IMR-90 (cell line): ENCODE results near the gene RAC2. TPM values are rescaled to one million over a fixed set of nuclear protein-coding genes. Genes with fewer than 3 reads are reported as not detected.
A peak's percentile ranks its signal among the peaks of the same experiment; 100 is the strongest.

Source experiments
- ATAC-seq: fragments of 200-7000 bp; cut with Tn5 transposase; 2 replicates; pipeline ENCODE4 v1.9.1; 2020; ENCODE audit warnings: low read depth, mild to moderate bottlenecking, moderate library complexity
- BruUV-seq: library from RNA; stranded (reverse); fragments of 400-500 nt; replicated peaks from 2 replicates; lab custom pipeline; 2021; lab: Mats Ljungman, UMichigan
- CTCF ChIA-PET: fragments of 300-600 bp; formaldehyde crosslinking; extraction: SDS; loops from one replicate; lab custom pipeline; 2021; ENCODE audit warnings: antibody characterized with exemption; lab: Yijun Ruan, JAX
- POLR2A ChIA-PET: fragments of 300-600 bp; sonication (Branson Sonifier 250); formaldehyde crosslinking; loops from one replicate; lab custom pipeline; 2022; ENCODE audit warnings: antibody characterized with exemption; ENCODE audit not compliant: unreplicated experiment; lab: Charles Lee
- DNase-seq: peaks from one replicate; pipeline ENCODE4 v3.0.0; 2013
- H2AFZ ChIP-seq: replicated peaks from 2 replicates; pipeline ENCODE3; 2013; ENCODE audit warnings: low read length, mild to moderate bottlenecking; ENCODE audit not compliant: poor library complexity
- H2AK5ac ChIP-seq: 2 replicates; pipeline ENCODE4 v1.6.1; 2013; ENCODE audit warnings: low read depth, low read length, inconsistent platforms
- H2AK9ac ChIP-seq: replicated peaks from 2 replicates; pipeline ENCODE3; 2013; ENCODE audit warnings: mild to moderate bottlenecking, low read depth, low read length, moderate library complexity; ENCODE audit not compliant: poor library complexity
- H2BK120ac ChIP-seq: 2 replicates; pipeline ENCODE4 v1.6.1; 2013; ENCODE audit warnings: low read depth, low read length, inconsistent platforms
- H2BK15ac ChIP-seq: 3 replicates; pipeline ENCODE4 v1.6.1; 2013; ENCODE audit warnings: low read depth, low read length, inconsistent platforms
- H2BK20ac ChIP-seq: 2 replicates; pipeline ENCODE4 v1.6.1; 2013; ENCODE audit warnings: low read depth, mild to moderate bottlenecking, inconsistent platforms, low read length, moderate library complexity
- H2BK5ac ChIP-seq: 2 replicates; pipeline ENCODE4 v1.6.1; 2013; ENCODE audit warnings: mild to moderate bottlenecking, low read depth, low read length, inconsistent platforms; ENCODE audit not compliant: poor library complexity, severe bottlenecking
- H3K14ac ChIP-seq: replicated peaks from 2 replicates; pipeline ENCODE4 v1.6.1; 2013; ENCODE audit warnings: low read depth, low read length, inconsistent platforms
- H3K18ac ChIP-seq: 2 replicates; pipeline ENCODE4 v1.6.1; 2013; ENCODE audit warnings: low read depth, low read length, control low read depth
- H3K23ac ChIP-seq: 2 replicates; pipeline ENCODE4 v1.6.1; 2013; ENCODE audit warnings: low read depth, low read length, inconsistent platforms
- H3K27ac ChIP-seq: 2 replicates; pipeline ENCODE4 v1.5.1; 2013; ENCODE audit warnings: mild to moderate bottlenecking, control low read depth, low read length; ENCODE audit not compliant: insufficient read depth
- H3K27me3 ChIP-seq: 2 replicates; pipeline ENCODE4 v1.6.1; 2013; ENCODE audit warnings: low read length; ENCODE audit not compliant: control insufficient read depth, insufficient read depth
- H3K36me3 ChIP-seq: 2 replicates; pipeline ENCODE4 v1.6.1; 2013; ENCODE audit warnings: low read length, mixed read lengths; ENCODE audit not compliant: control insufficient read depth, insufficient read depth
- H3K4ac ChIP-seq: 2 replicates; pipeline ENCODE4 v1.6.1; 2013; ENCODE audit warnings: low read depth, low read length, inconsistent platforms
- H3K4me1 ChIP-seq: 2 replicates; pipeline ENCODE4 v1.6.1; 2013; ENCODE audit warnings: low read length, mixed read lengths; ENCODE audit not compliant: control insufficient read depth, insufficient read depth
- H3K4me2 ChIP-seq: 2 replicates; pipeline ENCODE4 v1.6.1; 2013; ENCODE audit warnings: low read depth, mild to moderate bottlenecking, control low read depth, low read length, moderate library complexity
- H3K4me3 ChIP-seq: 2 replicates; pipeline ENCODE4 v1.5.1; 2013; ENCODE audit warnings: low read depth, mild to moderate bottlenecking, control low read depth, low read length, moderate library complexity; ENCODE audit not compliant: insufficient read depth
- H3K56ac ChIP-seq: 2 replicates; pipeline ENCODE4 v1.6.1; 2013; ENCODE audit warnings: low read length, inconsistent platforms; ENCODE audit not compliant: insufficient read depth; ENCODE audit errors: extremely low read depth
- H3K79me1 ChIP-seq, 2 experiments: 2 replicates each; pipeline ENCODE4 v1.6.1; 2013; ENCODE audit warnings: low read length in 2 of 2, inconsistent platforms in 1 of 2, low read depth in 1 of 2
- H3K9ac ChIP-seq: 2 replicates; pipeline ENCODE4 v1.6.1; 2013; ENCODE audit warnings: low read depth, low read length, control low read depth
- H3K9me1 ChIP-seq: 2 replicates; pipeline ENCODE4 v1.6.1; 2013; ENCODE audit warnings: low read length, inconsistent platforms; ENCODE audit not compliant: insufficient read depth
- H3K9me3 ChIP-seq: 2 replicates; pipeline ENCODE4 v1.6.1; 2013; ENCODE audit warnings: low read length; ENCODE audit not compliant: control insufficient read depth, insufficient read depth
- H4K20me1 ChIP-seq: 2 replicates; pipeline ENCODE4 v1.6.1; 2013; ENCODE audit warnings: low read length, inconsistent platforms; ENCODE audit not compliant: insufficient read depth
- H4K5ac ChIP-seq: 2 replicates; pipeline ENCODE4 v1.6.1; 2013; ENCODE audit warnings: mild to moderate bottlenecking, low read depth, low read length, control low read depth
- H4K8ac ChIP-seq, 2 experiments: 2 replicates each; pipeline ENCODE4 v1.6.1; 2013; ENCODE audit warnings: low read depth in 2 of 2, low read length in 2 of 2, control low read depth in 1 of 2, inconsistent platforms in 1 of 2
- H4K91ac ChIP-seq: 2 replicates; pipeline ENCODE4 v1.6.1; 2013; ENCODE audit warnings: low read depth, low read length, inconsistent platforms; ENCODE audit not compliant: insufficient read depth
- CTCF ChIP-seq: conservative IDR thresholded peaks from 2 replicates; pipeline ENCODE4 v1.5.1; 2012; ENCODE audit warnings: mild to moderate bottlenecking, low read depth, low read length, improper control_type of control experiment
- RCOR1 ChIP-seq: IDR thresholded peaks from 2 replicates; pipeline ENCODE4 v1.6.1; 2012; ENCODE audit warnings: mild to moderate bottlenecking, low read length, improper control_type of control experiment; ENCODE audit not compliant: insufficient replicate concordance
- WGBS, 2 experiments: methylation state at CpG; one replicate each; pipeline versions ENCODE4 v1.1.5 to v1.1.7; 2013; ENCODE audit warnings: missing lambda C conversion rate in 2 of 2; ENCODE audit not compliant: insufficient read length in 1 of 2; ENCODE audit errors: extremely low coverage in 2 of 2; 5-methylcytosine and 5-hydroxymethylcytosine counted together
- dilution Hi-C: fragments of 300-500 bp; cut with HindIII; formaldehyde crosslinking; loops from one replicate; pipeline ENCODE4 v1.14.3; 2018; ENCODE audit warnings: low sequenced_read_pairs; ENCODE audit not compliant: unreplicated experiment
- in situ Hi-C: fragments of 300-500 bp; cut with MboI; formaldehyde crosslinking; loops from 3 replicates; pipeline ENCODE4 v1.14.3; 2019; ENCODE audit warnings: low sequenced_read_pairs, inconsistent platforms, mixed read lengths
- intact Hi-C: fragments of 100-400 bp; cut with micrococcal nuclease; formaldehyde crosslinking; loops from 2 replicates; pipeline ENCODE4 v1.10.0; 2022
- polyA plus RNA-seq, 3 experiments: library from polyadenylated mRNA; depleted of rRNA; stranded (reverse); fragments of >200 nt; gene quantifications; 2 replicates each; pipeline ENCODE4 v1.2.3, GENCODE V29; 2012; ENCODE audit warnings: low replicate concordance in 1 of 3
- total RNA-seq: library from RNA; depleted of rRNA; stranded (reverse); fragments of >200 nt; gene quantifications from 2 replicates; pipeline ENCODE4 v1.2.3, GENCODE V29; 2012

Gene RAC2
- total and polyA plus RNA-seq, 2 of the 4 experiments (the other 2 are of a cell fraction): 10.0 to 72.3 TPM

GRCh38 chr22:37283393-37283937 lies 39.4 kb upstream of the RAC2 start:
- H3K36me3 ChIP-seq: no peaks in the 10 kb centered on the region
- BruUV-seq: no TSS peak
- H4K20me1 ChIP-seq: no peaks in the 10 kb centered on the region
- H3K9me3 ChIP-seq: peaks cover 5% of the 10 kb centered on the region
- no peak overlapping the region for H3K4ac ChIP-seq
- H3K18ac ChIP-seq: no peak overlapping the region; the same call in 1 of the 2 replicates
- no peak overlapping the region for H3K27ac ChIP-seq
- no peak overlapping the region for H4K91ac ChIP-seq
- no peak overlapping the region for H3K4me2 ChIP-seq
- no peak overlapping the region for H2AK5ac ChIP-seq
- H2BK15ac ChIP-seq: no peak overlapping the region
- no peak overlapping the region for H4K8ac ChIP-seq
- no peak overlapping the region for H3K56ac ChIP-seq
- H3K9ac ChIP-seq: no peak overlapping the region
- intact Hi-C loops: no loop called here
- H3K4me3 ChIP-seq: no peak overlapping the region
- no peak overlapping the region for H2BK5ac ChIP-seq
- DNase-seq (no peak), ATAC-seq (no peak; the same call in 1 of the 2 replicates)
- dilution Hi-C loops: no loop called here
- H3K79me1 ChIP-seq: no peaks in the 10 kb centered on the region
- TF ChIP-seq RCOR1: no peak
- peak; percentile 38 for TF ChIP-seq CTCF
- peak overlapping the region; percentile 70; the same call in 1 of the 2 replicates for H2BK120ac ChIP-seq
- H3K4me1 ChIP-seq: no peaks in the 10 kb centered on the region; the same call in 1 of the 2 replicates
- H3K23ac ChIP-seq: no peak overlapping the region
- no peak overlapping the region for H4K5ac ChIP-seq
- no peak overlapping the region for H2AFZ ChIP-seq
- H2BK20ac ChIP-seq: no peak overlapping the region
- in situ Hi-C loops: no loop called here
- 40% methylated on average over 1 of the region's 8 CpGs; no CpG with 5 or more reads in 1 of the 2 experiments for WGBS, 2 experiments
- peaks cover 16% of the 10 kb centered on the region for H3K27me3 ChIP-seq
- H2AK9ac ChIP-seq: no peak overlapping the region
- H3K14ac ChIP-seq: no peak overlapping the region
- H3K9me1 ChIP-seq: peaks cover 6% of the 10 kb centered on the region; the same call in 1 of the 2 replicates
- CTCF ChIA-PET: interaction anchor here (0.5 to 0.7 kb wide), 3 partner anchors 11 to 90 kb away, joined by 3 to 4 read pairs (median 3); no protein-coding TSS in a partner anchor
- POLR2A ChIA-PET: no interaction called here
